Esophagus mucosa (tissue), 1 donor: ENCODE results near the gene ANKRD13C. TPM values are rescaled to one million over a fixed set of nuclear protein-coding genes. Genes with fewer than 3 reads are reported as not detected.
A peak's percentile ranks its signal among the peaks of the same experiment; 100 is the strongest.
"Not testable (repeated sequence)": the region's sequence is repeated elsewhere in the genome, so short reads cannot be mapped to it uniquely, and the experiment has no call there.

Experiments
- ATAC-seq: fragments of 200-7000 bp; cut with Tn5 transposase; one replicate; pipeline ENCODE4 v1.9.1; 2020
- total RNA-seq: library from RNA; stranded (reverse); gene quantifications from one replicate; pipeline ENCODE4 v1.2.4, GENCODE V29; 2023
- donor health status: DM: yes; HTN: yes; CAD: no.

The ANKRD13C gene
- total RNA-seq, 1 donor from 2014 or later, result 11.7 TPM

GRCh38 chr1:70358921-70359564 lies 4.5 kb upstream of the ANKRD13C start:
- no peak for ATAC-seq

- ATAC-seq, result no peak
Observed at GRCh38 chr1:70355920-70356319, 1.4 kb upstream of the ANKRD13C start.

- no peak for ATAC-seq
Observed at GRCh38 chr1:70355111-70355407, 537 bp upstream of the ANKRD13C start.

GRCh38 chr1:70353601-70354331 lies 756 bp downstream of the ANKRD13C start:
- ATAC-seq, result peak; percentile 47

GRCh38 chr1:70353044-70353443 lies 1.5 kb downstream of the ANKRD13C start:
- ATAC-seq, result no peak

- not testable (repeated sequence) for ATAC-seq
Observed at GRCh38 chr1:70349799-70350198, 4.7 kb downstream of the ANKRD13C start.

- no peak for ATAC-seq
Observed at GRCh38 chr1:70348399-70349165, 5.9 kb downstream of the ANKRD13C start.

GRCh38 chr1:70339644-70340043 lies 14.9 kb downstream of the ANKRD13C start:
- ATAC-seq, result not testable (repeated sequence)

GRCh38 chr1:70336050-70336449 lies 18.5 kb downstream of the ANKRD13C start:
- no peak for ATAC-seq

- no peak for ATAC-seq
Observed at GRCh38 chr1:70334436-70334835, 20.1 kb downstream of the ANKRD13C start.

- no peak for ATAC-seq
Observed at GRCh38 chr1:70333245-70333644, 21.3 kb downstream of the ANKRD13C start.

GRCh38 chr1:70331962-70332361 lies 22.6 kb downstream of the ANKRD13C start:
- no peak for ATAC-seq

GRCh38 chr1:70327306-70328076 lies 27.0 kb downstream of the ANKRD13C start:
- no peak for ATAC-seq

- ATAC-seq, result no peak
Observed at GRCh38 chr1:70324683-70325082, 29.8 kb downstream of the ANKRD13C start.

- ATAC-seq, result no peak
Observed at GRCh38 chr1:70319750-70320149, 34.8 kb downstream of the ANKRD13C start.

- no peak for ATAC-seq
Observed at GRCh38 chr1:70318191-70318590, 36.3 kb downstream of the ANKRD13C start.

GRCh38 chr1:70317087-70317486 lies 37.4 kb downstream of the ANKRD13C start:
- no peak for ATAC-seq

GRCh38 chr1:70315782-70316181 lies 38.7 kb downstream of the ANKRD13C start:
- no peak for ATAC-seq

- no peak for ATAC-seq
Observed at GRCh38 chr1:70314706-70315304, 39.7 kb downstream of the ANKRD13C start.

GRCh38 chr1:70311369-70311768 lies 43.2 kb downstream of the ANKRD13C start:
- ATAC-seq, result no peak

- ATAC-seq, result no peak
Observed at GRCh38 chr1:70299472-70299871, 55.0 kb downstream of the ANKRD13C start.

GRCh38 chr1:70295749-70296148 lies 58.8 kb downstream of the ANKRD13C start:
- no peak for ATAC-seq
